ENCODE measurements around the gene C1orf116. TPM values are rescaled to one million over a fixed set of nuclear protein-coding genes. Genes with fewer than 3 reads are reported as not detected.

The C1orf116 gene
- total and polyA plus RNA-seq, 12 donors: 0.07 to 1.5 (median 0.64) TPM

GRCh38 chr1:207035877-207036551 is 3.5 kb upstream of the C1orf116 start:
- intact Hi-C loops (cut with DNase I): no loop called here
- Histone ChIP-seq H3K4me3 (no peak overlapping the region), H3K27ac (no peak overlapping the region), H3K9me3 (no peaks in the 10 kb centered on the region), H3K4me1 (peaks cover 0 to 37% (median 2%) of the 10 kb centered on the region in 9 donors), H3K27me3 (peaks cover 0 to 10% (median 0%) of the 10 kb centered on the region in 7 donors), H3K36me3 (no peaks in the 10 kb centered on the region)
- WGBS, 2 donors: 81 to 93% methylated on average over 4 of the region's 4 CpGs
- ATAC-seq (no peak), DNase-seq (no peak)
- TF ChIP-seq, protein P1, sequence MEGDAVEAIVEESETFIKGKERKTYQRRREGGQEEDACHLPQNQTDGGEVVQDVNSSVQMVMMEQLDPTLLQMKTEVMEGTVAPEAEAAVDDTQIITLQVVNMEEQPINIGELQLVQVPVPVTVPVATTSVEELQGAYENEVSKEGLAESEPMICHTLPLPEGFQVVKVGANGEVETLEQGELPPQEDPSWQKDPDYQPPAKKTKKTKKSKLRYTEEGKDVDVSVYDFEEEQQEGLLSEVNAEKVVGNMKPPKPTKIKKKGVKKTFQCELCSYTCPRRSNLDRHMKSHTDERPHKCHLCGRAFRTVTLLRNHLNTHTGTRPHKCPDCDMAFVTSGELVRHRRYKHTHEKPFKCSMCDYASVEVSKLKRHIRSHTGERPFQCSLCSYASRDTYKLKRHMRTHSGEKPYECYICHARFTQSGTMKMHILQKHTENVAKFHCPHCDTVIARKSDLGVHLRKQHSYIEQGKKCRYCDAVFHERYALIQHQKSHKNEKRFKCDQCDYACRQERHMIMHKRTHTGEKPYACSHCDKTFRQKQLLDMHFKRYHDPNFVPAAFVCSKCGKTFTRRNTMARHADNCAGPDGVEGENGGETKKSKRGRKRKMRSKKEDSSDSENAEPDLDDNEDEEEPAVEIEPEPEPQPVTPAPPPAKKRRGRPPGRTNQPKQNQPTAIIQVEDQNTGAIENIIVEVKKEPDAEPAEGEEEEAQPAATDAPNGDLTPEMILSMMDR (IDR thresholded peaks at IDR 0.05): no peak

GRCh38 chr1:207034998-207035397 is 2.4 kb upstream of the C1orf116 start:
- H3K9me3 ChIP-seq: no peaks in the 10 kb centered on the region
- peaks cover 0 to 28% (median under 1%) of the 10 kb centered on the region in 9 donors for H3K4me1 ChIP-seq
- peaks cover 0 to 15% (median 2%) of the 10 kb centered on the region in 7 donors for H3K27me3 ChIP-seq
- DNase-seq (no peak), ATAC-seq (no peak)
- TF ChIP-seq, protein P1 (IDR thresholded peaks at IDR 0.05): no peak
- intact Hi-C loops (cut with DNase I): no loop called here
- no peak overlapping the region for H3K27ac ChIP-seq
- H3K36me3 ChIP-seq: no peaks in the 10 kb centered on the region
- no peak overlapping the region for H3K4me3 ChIP-seq

DNA sequence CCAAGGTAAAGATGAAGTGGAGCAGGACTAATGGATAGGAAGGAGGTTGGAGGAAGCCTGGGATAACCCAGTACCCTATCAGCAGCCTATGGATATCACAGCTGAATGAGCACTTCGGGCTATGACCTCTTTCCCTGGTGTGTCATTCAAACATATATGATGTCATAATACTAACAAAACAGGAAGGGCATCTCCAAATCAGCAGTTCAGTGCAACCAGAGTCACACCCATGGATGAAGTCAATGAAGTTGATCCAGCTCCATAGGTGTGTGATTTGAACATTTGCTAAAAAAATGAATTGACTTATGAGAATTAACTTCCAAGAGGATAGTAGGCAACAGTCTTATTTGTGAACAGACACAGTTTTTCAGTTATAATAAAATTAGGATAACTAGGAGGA is 1.7 kb upstream of the C1orf116 start:
- TF ChIP-seq, protein P1 (IDR thresholded peaks at IDR 0.05): no peak
- Histone ChIP-seq H3K4me3 (no peak overlapping the region), H3K27me3 (peaks cover 0 to 16% (median 5%) of the 10 kb centered on the region in 7 donors), H3K9me3 (no peaks in the 10 kb centered on the region), H3K4me1 (peaks cover 0 to 20% (median 0%) of the 10 kb centered on the region in 9 donors), H3K27ac (no peak overlapping the region), H3K36me3 (no peaks in the 10 kb centered on the region)
- no peak for ATAC-seq
- whole genome bisulfite sequencing, 2 donors: 57 to 72% methylated on average over 1 of the region's 1 CpG
- intact Hi-C loops (cut with DNase I): no loop called here
- DNase-seq: no peak

DNA sequence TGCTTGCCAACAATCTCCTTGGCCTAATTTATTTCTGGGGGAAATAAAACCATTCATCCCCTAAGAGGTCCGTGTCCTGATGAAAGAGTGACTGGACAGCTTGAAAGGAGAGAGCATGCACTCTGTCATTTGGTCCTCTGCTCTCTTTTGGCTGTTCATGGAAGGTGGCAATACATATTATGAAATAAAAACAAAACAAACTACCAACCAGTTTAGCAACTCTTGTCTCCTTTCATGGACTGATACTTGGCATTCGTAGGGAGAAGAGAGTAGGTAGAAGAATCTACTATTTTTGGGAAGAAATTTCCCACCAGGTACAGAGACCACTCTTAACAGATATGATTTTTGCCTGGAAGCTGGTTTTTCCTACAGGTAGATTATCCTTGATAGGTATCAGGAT is 746 bp upstream of the C1orf116 start:
- Histone ChIP-seq H3K36me3 (no peaks in the 10 kb centered on the region), H3K27ac (no peak overlapping the region), H3K4me3 (no peak overlapping the region), H3K9me3 (no peaks in the 10 kb centered on the region), H3K4me1 (peaks cover 0 to 19% (median 0%) of the 10 kb centered on the region in 9 donors), H3K27me3 (peaks cover 0 to 20% (median 5%) of the 10 kb centered on the region in 7 donors)
- intact Hi-C loops (cut with DNase I): no loop called here
- ATAC-seq: no peak
- DNase-seq: no peak
- TF ChIP-seq, protein P1 (IDR thresholded peaks at IDR 0.05): no peak
- WGBS, 2 donors: 79 to 83% methylated on average over 2 of the region's 2 CpGs
